Erythroblast (primary cell): ENCODE results near the gene FZR1.

Experiments
- GATA1 ChIP-seq: IDR thresholded peaks from 2 replicates; pipeline ENCODE4 v1.6.1; 2011; ENCODE audit warnings: low read depth, mild to moderate bottlenecking, control low read depth, low read length, moderate library complexity
- POLR2A ChIP-seq: IDR thresholded peaks from 2 replicates; pipeline ENCODE4 v1.6.1; 2011; ENCODE audit warnings: mild to moderate bottlenecking, low read length

- TF ChIP-seq POLR2A (no peak), GATA1 (no peak)
Observed at GRCh38 chr19:3538258-3538929, 32.3 kb downstream of the FZR1 start.
